ENCODE data around the gene TAF15. TPM values are rescaled to one million over a fixed set of nuclear protein-coding genes. Genes with fewer than 3 reads are reported as not detected.

TAF15 gene
- total RNA-seq, 4 donors from 2014 or later = 55.9 to 79.8 (median 65.4) TPM

DNA sequence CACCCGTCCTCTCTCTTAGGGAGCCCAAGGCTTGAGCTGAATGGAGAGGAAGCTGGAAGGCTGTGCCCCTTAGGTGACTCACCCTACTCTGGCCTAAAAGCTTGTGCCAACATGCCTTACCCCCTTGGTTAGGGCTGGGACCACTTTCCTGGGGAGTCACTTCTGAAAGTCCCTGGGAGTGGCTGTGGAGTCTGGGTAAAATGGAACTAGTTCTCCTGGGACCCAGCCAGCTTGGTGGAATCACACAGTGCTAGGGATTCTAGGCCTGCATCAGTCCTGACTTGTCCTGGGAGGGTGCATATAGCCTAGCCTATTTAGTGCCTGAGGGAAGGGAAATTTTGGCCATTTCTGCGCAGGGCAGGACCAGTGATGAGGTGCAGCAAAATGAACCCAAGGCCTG, 24.4 kb upstream of the TAF15 start:
- Histone ChIP-seq H3K4me3 (replicated peaks in 1 of 3) (no peak overlapping the region), H3K27me3 (no peaks in the 10 kb centered on the region), H3K36me3 (no peaks in the 10 kb centered on the region), H3K9me3 (no peaks in the 10 kb centered on the region), H3K4me1 (peaks cover 66 to 74% of the 10 kb centered on the region in 2 donors), H3K27ac (peak overlapping the region; percentile 89 to 97 (median 93))
- DNase-seq = no peak
- WGBS, 2 donors = 80 to 97% methylated on average over 2 of the region's 2 CpGs
- TF ChIP-seq, protein P1, sequence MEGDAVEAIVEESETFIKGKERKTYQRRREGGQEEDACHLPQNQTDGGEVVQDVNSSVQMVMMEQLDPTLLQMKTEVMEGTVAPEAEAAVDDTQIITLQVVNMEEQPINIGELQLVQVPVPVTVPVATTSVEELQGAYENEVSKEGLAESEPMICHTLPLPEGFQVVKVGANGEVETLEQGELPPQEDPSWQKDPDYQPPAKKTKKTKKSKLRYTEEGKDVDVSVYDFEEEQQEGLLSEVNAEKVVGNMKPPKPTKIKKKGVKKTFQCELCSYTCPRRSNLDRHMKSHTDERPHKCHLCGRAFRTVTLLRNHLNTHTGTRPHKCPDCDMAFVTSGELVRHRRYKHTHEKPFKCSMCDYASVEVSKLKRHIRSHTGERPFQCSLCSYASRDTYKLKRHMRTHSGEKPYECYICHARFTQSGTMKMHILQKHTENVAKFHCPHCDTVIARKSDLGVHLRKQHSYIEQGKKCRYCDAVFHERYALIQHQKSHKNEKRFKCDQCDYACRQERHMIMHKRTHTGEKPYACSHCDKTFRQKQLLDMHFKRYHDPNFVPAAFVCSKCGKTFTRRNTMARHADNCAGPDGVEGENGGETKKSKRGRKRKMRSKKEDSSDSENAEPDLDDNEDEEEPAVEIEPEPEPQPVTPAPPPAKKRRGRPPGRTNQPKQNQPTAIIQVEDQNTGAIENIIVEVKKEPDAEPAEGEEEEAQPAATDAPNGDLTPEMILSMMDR (IDR thresholded peaks at IDR 0.05) = no peak
- no peak for TF ChIP-seq POLR2A (IDR thresholded peaks at IDR 0.05)
- intact Hi-C loops (cut with DNase I) = no loop called here

DNA sequence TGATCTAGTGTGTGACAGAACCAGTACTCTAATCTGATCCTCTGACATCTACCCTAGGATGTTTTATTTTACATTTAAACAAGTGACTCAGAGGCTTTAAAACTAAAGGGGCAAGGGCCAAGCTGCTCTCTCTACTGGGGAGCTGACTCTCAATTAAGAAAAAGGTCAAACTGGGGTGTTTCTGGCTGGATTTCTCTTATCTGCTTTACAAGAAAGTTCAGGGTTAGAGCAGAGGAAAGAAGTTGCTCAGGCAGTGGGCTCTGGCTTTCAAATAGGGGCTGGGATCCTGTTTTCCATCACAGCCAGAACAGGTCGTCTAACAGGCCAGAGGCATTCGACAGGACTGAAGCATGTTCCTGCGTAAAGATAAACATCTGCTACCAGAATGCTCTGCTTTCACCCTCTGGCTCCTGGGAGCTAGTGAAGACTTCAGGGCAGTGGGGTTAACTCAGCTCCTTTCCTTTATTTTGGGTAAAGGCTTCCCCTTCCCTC, 22.3 kb upstream of the TAF15 start:
- TF ChIP-seq, protein P1 (IDR thresholded peaks at IDR 0.05) = no peak
- no peak for TF ChIP-seq POLR2A (IDR thresholded peaks at IDR 0.05)
- Histone ChIP-seq H3K27me3 (no peaks in the 10 kb centered on the region), H3K27ac (peak overlapping the region; percentile 27 to 89 (median 62)), H3K4me1 (peaks cover 51 to 67% of the 10 kb centered on the region in 2 donors), H3K9me3 (no peaks in the 10 kb centered on the region), H3K36me3 (no peaks in the 10 kb centered on the region), H3K4me3 (replicated peaks in 1 of 3) (no peak overlapping the region)
- 48 to 57% methylated on average over 3 of the region's 3 CpGs for WGBS, 2 donors
- intact Hi-C loops (cut with DNase I) = no loop called here
- DNase-seq = no peak

DNA sequence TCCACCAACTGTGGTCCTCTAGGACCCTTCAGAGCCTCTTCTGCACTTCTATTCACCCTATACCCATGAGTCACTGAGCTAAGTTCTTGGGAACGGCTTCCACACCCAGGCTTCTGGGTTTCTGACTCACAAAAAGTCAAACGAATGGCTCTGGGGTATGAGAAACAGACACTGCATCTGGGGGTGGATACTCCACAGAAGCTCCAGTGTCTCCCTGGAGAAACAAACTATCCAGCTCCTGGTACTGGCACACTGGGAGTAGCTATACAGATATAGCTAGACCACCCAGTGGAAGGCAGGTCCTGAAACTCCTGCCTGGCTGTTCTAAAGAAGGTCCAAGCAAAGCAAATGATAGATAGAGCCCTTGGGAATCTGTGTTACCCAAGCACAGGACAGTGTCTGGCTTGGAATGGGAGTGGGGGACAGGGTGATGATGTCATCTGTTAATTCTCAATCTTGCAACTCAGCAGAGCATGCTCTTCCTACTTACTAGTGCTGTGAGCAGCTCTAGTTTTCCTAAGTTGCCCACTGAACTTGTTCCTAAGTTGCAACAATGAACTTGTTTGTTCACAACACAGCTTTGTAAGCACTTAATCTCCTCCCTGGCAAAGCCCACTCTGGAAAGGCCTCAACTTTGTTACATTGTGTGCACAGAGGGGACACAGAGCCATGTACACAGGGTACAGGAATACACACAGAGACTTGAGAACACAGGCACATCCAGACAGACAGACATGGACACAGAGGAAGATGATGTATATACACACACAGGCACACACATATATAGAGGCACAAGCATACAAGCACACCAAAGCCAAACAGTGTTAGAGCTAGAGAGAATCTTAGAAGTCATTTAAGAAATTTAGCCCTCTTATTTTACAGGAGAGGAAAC, 20.6 kb upstream of the TAF15 start:
- Histone ChIP-seq H3K4me1 (peaks cover 49 to 50% of the 10 kb centered on the region in 2 donors), H3K4me3 (replicated peaks in 1 of 3) (no peak overlapping the region), H3K9me3 (no peaks in the 10 kb centered on the region), H3K27me3 (no peaks in the 10 kb centered on the region), H3K36me3 (no peaks in the 10 kb centered on the region), H3K27ac (peak overlapping the region; percentile 65 to 89 (median 74))
- TF ChIP-seq POLR2A (IDR thresholded peaks at IDR 0.05) = no peak
- TF ChIP-seq, protein P1 (IDR thresholded peaks at IDR 0.05) = no peak
- intact Hi-C loops (cut with DNase I) = no loop called here
- 28 to 66% methylated on average over 2 of the region's 2 CpGs for WGBS, 2 donors
- DNase-seq = peak in 1 of 2 donors; percentile 23

DNA sequence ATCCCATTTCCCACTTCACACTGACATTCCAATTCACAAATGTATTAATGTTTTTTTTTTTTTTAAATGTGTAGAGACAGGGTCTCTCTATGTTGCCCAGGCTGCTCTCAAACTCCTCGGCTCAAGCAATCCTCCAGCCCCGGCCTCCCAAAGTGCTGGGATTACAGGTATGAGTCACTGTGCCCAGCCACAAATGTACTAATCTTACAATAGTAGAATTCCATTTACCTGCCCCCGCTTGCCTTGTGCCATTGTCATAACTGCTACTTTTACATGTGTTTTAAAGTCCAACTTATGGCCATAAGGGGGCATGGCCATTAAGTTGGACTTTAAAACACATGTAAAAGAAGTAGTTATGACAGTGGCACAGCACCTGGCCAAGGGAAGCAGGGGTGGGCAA, 18.4 kb upstream of the TAF15 start:
- Histone ChIP-seq H3K9me3 (no peaks in the 10 kb centered on the region), H3K27me3 (no peaks in the 10 kb centered on the region), H3K4me3 (replicated peaks in 1 of 3) (no peak overlapping the region), H3K27ac (no peak overlapping the region), H3K36me3 (no peaks in the 10 kb centered on the region), H3K4me1 (peaks cover 43 to 53% of the 10 kb centered on the region in 2 donors)
- TF ChIP-seq, protein P1 (IDR thresholded peaks at IDR 0.05) = no peak
- no peak for TF ChIP-seq POLR2A (IDR thresholded peaks at IDR 0.05)
- DNase-seq = no peak
- intact Hi-C loops (cut with DNase I) = no loop called here
- WGBS, 2 donors = 95 to 97% methylated on average over 3 of the region's 3 CpGs

Measured in thyroid gland (tissue), 4 donors.